ENCODE measurements around the gene FBLN7.

FBLN7 gene

DNA sequence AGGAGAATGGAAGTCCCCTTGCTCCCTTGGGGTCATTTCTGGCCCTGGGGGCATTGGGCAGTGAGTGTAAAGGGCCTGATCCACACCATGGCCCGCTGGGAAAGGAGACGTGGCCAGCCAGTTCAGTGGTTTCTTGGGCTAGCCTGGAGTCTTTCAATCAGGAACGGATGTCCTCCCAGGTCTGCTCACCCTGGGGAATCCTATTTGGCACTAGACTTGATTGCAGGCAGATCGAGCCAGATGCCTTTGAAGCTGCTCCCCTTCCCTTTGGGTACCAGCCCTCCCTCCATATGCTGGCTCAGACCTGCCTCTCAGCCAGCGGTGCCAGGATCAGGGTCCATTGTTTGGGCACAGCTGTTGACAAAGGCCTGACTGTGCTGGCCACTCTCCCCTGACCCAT is 11.0 kb downstream of the FBLN7 start:
- Histone ChIP-seq H3K27me3 (no peaks in the 10 kb centered on the region), H3K4me1 (peaks cover 0 to 14% (median 0%) of the 10 kb centered on the region in 4 donors), H3K27ac (no peak overlapping the region), H3K36me3 (no peaks in the 10 kb centered on the region), H3K9me3 (no peaks in the 10 kb centered on the region), H3K4me3 (no peak overlapping the region)
- intact Hi-C loops (cut with DNase I; ENCODE audit: low total_unique reads), result no loop called here
- TF ChIP-seq, protein P1, sequence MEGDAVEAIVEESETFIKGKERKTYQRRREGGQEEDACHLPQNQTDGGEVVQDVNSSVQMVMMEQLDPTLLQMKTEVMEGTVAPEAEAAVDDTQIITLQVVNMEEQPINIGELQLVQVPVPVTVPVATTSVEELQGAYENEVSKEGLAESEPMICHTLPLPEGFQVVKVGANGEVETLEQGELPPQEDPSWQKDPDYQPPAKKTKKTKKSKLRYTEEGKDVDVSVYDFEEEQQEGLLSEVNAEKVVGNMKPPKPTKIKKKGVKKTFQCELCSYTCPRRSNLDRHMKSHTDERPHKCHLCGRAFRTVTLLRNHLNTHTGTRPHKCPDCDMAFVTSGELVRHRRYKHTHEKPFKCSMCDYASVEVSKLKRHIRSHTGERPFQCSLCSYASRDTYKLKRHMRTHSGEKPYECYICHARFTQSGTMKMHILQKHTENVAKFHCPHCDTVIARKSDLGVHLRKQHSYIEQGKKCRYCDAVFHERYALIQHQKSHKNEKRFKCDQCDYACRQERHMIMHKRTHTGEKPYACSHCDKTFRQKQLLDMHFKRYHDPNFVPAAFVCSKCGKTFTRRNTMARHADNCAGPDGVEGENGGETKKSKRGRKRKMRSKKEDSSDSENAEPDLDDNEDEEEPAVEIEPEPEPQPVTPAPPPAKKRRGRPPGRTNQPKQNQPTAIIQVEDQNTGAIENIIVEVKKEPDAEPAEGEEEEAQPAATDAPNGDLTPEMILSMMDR (IDR thresholded peaks at IDR 0.05), result no peak
- DNase-seq, result peak in 1 of 2 donors; percentile 61

DNA sequence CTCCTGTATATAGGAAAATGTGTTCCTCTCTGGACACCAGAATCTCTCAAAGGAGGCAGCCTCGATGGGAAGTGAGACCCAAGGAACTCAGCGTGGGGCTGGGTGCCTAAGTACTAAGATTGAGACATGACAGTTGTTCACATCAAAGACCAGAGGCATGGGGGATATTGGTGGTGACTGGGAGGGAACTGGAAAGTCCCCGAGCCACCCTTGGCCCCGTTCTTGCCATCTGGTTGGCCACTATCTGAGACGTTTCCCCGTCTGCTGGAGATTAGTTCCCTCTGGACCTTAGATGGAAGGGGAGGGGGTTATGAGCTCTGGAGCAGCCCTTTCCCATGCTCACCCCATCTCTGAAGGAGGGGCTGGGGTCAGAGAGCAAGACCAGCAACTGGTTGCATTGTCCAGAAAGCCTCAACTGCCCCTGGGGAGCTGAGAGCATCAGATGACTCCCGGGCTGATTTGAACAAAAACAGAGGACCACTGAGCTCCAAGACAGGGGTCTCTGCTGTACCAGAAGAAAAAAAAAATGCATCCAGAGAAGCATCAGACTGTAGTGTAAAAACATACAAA is 11.8 kb downstream of the FBLN7 start:
- Histone ChIP-seq H3K4me3 (no peak overlapping the region), H3K27ac (peak overlapping the region in 1 of 2 donors; percentile 48), H3K9me3 (no peaks in the 10 kb centered on the region), H3K27me3 (no peaks in the 10 kb centered on the region), H3K36me3 (no peaks in the 10 kb centered on the region), H3K4me1 (peaks cover 0 to 14% (median 0%) of the 10 kb centered on the region in 4 donors)
- TF ChIP-seq, protein P1 (IDR thresholded peaks at IDR 0.05), result no peak
- intact Hi-C loops (cut with DNase I; ENCODE audit: low total_unique reads), result no loop called here
- DNase-seq, result peak in 1 of 2 donors; percentile 20

GRCh38 chr2:112150447-112150846 is 12.3 kb downstream of the FBLN7 start:
- TF ChIP-seq, protein P1 (IDR thresholded peaks at IDR 0.05), result no peak
- no peaks in the 10 kb centered on the region for H3K27me3 ChIP-seq
- intact Hi-C loops (cut with DNase I; ENCODE audit: low total_unique reads), result no loop called here
- no peak overlapping the region for H3K4me3 ChIP-seq
- no peaks in the 10 kb centered on the region for H3K36me3 ChIP-seq
- peak in 1 of 2 donors; percentile 68 for DNase-seq
- H3K27ac ChIP-seq, result peak overlapping the region in 1 of 2 donors; percentile 48
- H3K9me3 ChIP-seq, result no peaks in the 10 kb centered on the region
- peaks cover 0 to 14% (median 0%) of the 10 kb centered on the region in 4 donors for H3K4me1 ChIP-seq

DNA sequence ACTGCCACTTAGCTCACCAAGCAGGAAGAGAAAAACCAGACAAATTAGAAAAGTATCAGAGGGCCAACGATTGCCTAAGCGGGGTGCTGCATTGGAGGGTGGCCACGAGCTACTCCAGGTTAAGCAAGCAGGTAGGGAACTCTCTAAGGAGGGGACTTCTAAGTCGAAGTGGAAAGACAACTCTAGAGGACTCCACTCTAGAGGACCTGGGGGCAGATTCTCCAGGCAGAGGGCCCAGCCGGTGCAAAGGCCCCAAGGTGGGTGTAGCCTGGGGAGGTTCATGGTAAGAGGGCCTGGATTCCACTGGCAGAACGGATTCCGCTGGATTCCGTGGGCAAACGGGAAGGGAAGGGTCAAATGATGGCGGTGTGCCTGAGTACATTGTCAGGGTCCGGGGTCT is 12.7 kb downstream of the FBLN7 start:
- DNase-seq, result peak in 1 of 2 donors; percentile 43
- Histone ChIP-seq H3K9me3 (no peaks in the 10 kb centered on the region), H3K4me3 (no peak overlapping the region), H3K36me3 (no peaks in the 10 kb centered on the region), H3K27ac (peak overlapping the region in 1 of 2 donors; percentile 48), H3K27me3 (no peaks in the 10 kb centered on the region), H3K4me1 (peaks cover 0 to 14% (median 0%) of the 10 kb centered on the region in 4 donors)
- intact Hi-C loops (cut with DNase I; ENCODE audit: low total_unique reads), result no loop called here
- TF ChIP-seq, protein P1 (IDR thresholded peaks at IDR 0.05), result no peak

DNA sequence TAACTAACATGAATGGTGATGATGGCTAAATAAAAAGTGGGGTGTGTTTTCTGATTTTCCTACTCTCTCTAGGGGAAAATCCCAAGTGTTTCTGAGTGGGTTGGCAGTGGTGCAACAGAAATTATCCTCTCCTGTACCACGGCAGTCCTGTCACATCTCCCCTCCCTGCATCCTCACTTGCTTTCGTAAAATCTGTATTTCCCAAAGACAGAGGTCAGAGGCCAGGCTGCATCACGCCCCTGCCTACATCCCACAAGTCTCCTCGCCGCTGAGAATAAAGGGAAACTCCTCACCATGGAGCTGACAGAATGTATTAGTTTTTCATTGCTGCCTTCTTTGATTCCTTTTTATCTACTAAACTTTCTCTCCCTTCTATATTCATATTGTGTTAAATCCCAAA is 13.1 kb downstream of the FBLN7 start:
- Histone ChIP-seq H3K4me1 (peaks cover 0 to 14% (median 0%) of the 10 kb centered on the region in 4 donors), H3K9me3 (no peaks in the 10 kb centered on the region), H3K4me3 (no peak overlapping the region), H3K27ac (no peak overlapping the region), H3K27me3 (no peaks in the 10 kb centered on the region), H3K36me3 (no peaks in the 10 kb centered on the region)
- TF ChIP-seq, protein P1 (IDR thresholded peaks at IDR 0.05), result no peak
- DNase-seq, result peak in 1 of 2 donors; percentile 17
- intact Hi-C loops (cut with DNase I; ENCODE audit: low total_unique reads), result no loop called here
